Thoracic aorta (tissue), 2 donors: Measurements from ENCODE around the gene DNM1. TPM values are rescaled to one million over a fixed set of nuclear protein-coding genes. Genes with fewer than 3 reads are reported as not detected.
"Not testable (repeated sequence)": the region's sequence is repeated elsewhere in the genome, so short reads cannot be mapped to it uniquely, and the experiment has no call there.

Experiments used
- ATAC-seq: fragments of 150-250 bp; one replicate; pipeline ENCODE4 v1.8.0; 2017; ENCODE audit warnings: low read depth; ENCODE audit not compliant: insufficient number of reproducible peaks, low FRiP score
- DNase-seq: peaks from one replicate; pipeline ENCODE4 v3.0.0-alpha.2; 2020; ENCODE audit warnings: low spot score
- H3K27ac ChIP-seq, 2 donors: fragments of 200-600 bp; sonication (generic); 1 replicate in 1 of 2; 2 replicates in 1 of 2; pipeline ENCODE4 v1.5.1; 2016; ENCODE audit warnings: mild to moderate bottlenecking in 2 of 2, moderate library complexity in 2 of 2
- H3K27me3 ChIP-seq: fragments of 200-600 bp; sonication (generic); replicated peaks from 2 replicates; pipeline ENCODE4 v1.6.0; 2016; ENCODE audit warnings: mild to moderate bottlenecking; ENCODE audit not compliant: insufficient read depth
- H3K36me3 ChIP-seq: fragments of 200-600 bp; sonication (generic); one replicate; pipeline ENCODE4 v1.5.1; 2016
- H3K4me1 ChIP-seq, 2 donors: fragments of 200-600 bp; sonication (generic); 1 replicate in 1 of 2; 2 replicates in 1 of 2; pipeline versions ENCODE4 v1.5.1 to v1.6.0; 2016; ENCODE audit warnings: low read depth in 2 of 2, mild to moderate bottlenecking in 1 of 2; ENCODE audit not compliant: control insufficient read depth in 1 of 2
- H3K4me3 ChIP-seq: fragments of 200-600 bp; sonication (generic); 2 replicates; pipeline ENCODE4 v1.5.1; 2016; ENCODE audit warnings: mild to moderate bottlenecking
- H3K9me3 ChIP-seq: fragments of 200-600 bp; sonication (generic); 2 replicates; pipeline ENCODE4 v1.5.1; 2016
- total RNA-seq, 2 donors: library from RNA; depleted of rRNA; stranded (reverse); fragments of >200 nt; gene quantifications; one replicate each; pipeline versions ENCODE4 v1.1.0 to v1.2.3, GENCODE V29; 2016
- TF ChIP-seq, protein P1 (sequence below): fragments of 200-600 bp; sonication (generic); IDR thresholded peaks from one replicate; pipeline ENCODE4 v1.5.1; 2019; ENCODE audit warnings: antibody characterized with exemption

Gene DNM1
- total RNA-seq, 2 donors from 2014 or later, result 7.2 to 9.7 TPM

DNA sequence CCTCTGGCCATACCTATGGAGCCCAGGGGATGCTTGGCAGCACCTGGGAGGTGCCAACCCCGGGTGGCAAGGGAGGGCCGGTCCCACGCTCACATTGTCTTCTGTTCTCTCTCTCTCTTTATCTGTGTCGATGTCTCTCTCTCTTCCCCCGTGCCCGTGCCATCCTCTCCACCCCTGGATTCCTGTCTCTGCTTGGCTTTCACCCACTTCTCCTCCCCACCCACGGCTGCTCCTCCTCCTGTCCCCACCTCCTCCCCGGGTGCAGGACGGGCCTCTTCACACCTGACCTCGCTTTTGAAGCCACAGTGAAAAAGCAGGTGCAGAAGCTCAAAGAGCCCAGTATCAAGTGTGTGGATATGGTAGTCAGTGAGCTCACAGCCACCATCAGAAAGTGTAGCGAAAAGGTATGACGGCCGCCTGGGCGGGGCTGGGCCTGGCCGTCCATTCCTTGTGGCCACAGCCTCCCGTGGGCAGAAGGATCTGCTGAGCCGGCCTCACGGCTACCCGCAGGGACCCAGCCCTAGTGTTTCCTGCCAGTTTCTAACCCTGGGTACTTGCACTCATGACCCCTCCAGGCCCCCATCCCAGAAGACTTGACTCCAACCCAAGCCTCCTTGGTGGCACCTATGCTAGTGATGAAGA is 22.7 kb downstream of the DNM1 start:
- no peaks in the 10 kb centered on the region for H3K27me3 ChIP-seq
- no peaks in the 10 kb centered on the region for H3K4me1 ChIP-seq
- H3K27ac ChIP-seq, result no peak overlapping the region
- H3K36me3 ChIP-seq, result no peaks in the 10 kb centered on the region
- no peak overlapping the region for H3K4me3 ChIP-seq
- TF ChIP-seq, protein P1, sequence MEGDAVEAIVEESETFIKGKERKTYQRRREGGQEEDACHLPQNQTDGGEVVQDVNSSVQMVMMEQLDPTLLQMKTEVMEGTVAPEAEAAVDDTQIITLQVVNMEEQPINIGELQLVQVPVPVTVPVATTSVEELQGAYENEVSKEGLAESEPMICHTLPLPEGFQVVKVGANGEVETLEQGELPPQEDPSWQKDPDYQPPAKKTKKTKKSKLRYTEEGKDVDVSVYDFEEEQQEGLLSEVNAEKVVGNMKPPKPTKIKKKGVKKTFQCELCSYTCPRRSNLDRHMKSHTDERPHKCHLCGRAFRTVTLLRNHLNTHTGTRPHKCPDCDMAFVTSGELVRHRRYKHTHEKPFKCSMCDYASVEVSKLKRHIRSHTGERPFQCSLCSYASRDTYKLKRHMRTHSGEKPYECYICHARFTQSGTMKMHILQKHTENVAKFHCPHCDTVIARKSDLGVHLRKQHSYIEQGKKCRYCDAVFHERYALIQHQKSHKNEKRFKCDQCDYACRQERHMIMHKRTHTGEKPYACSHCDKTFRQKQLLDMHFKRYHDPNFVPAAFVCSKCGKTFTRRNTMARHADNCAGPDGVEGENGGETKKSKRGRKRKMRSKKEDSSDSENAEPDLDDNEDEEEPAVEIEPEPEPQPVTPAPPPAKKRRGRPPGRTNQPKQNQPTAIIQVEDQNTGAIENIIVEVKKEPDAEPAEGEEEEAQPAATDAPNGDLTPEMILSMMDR, result no peak
- ATAC-seq, result no peak
- no peak for DNase-seq
- no peaks in the 10 kb centered on the region for H3K9me3 ChIP-seq

DNA sequence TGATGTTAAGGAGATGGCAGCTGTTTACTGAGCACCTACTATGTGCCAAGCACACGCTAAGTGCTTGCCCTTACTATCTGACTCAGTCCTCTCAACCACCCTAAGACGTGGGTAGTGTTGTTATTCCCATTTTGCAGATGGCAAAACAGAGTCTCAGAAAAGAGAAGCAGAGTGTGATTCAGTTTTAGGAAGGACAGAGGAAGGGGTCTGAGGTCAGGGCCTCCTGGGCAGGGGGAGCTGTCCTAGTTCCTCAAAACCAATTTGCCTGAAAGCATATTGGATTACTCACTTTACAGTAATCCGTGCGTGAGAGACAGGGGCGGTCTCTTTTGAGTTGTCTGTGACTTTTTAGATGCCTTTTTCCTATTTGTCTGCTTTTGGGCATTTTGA is 23.2 kb downstream of the DNM1 start:
- ATAC-seq (no peak), DNase-seq (no peak)
- TF ChIP-seq, protein P1, result no peak
- Histone ChIP-seq H3K27me3 (no peaks in the 10 kb centered on the region), H3K9me3 (no peaks in the 10 kb centered on the region), H3K4me1 (no peaks in the 10 kb centered on the region), H3K4me3 (no peak overlapping the region), H3K27ac (no peak overlapping the region), H3K36me3 (no peaks in the 10 kb centered on the region)

DNA sequence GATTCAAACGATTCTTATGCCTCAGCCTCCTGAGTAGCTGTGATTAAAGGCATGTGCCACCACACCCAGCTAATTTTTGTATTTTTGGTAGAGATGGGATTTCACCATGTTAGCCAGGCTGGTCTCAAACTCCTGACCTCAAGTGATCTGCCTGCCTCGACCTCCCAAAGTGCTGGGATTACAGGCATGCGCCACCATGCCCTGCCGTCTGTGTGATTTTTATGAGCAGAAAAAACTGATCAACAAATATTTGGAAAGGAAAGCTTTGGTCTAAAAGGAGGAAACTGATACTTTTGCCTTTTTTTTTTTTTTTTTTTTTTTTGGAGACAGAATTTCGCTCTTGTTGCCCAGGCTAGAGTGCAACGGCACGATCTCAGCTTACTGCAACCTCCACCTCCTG is 27.7 kb downstream of the DNM1 start:
- not testable (repeated sequence) for H3K36me3 ChIP-seq, ATAC-seq, H3K4me1 ChIP-seq, H3K4me3 ChIP-seq, H3K27ac ChIP-seq, H3K27me3 ChIP-seq, H3K9me3 ChIP-seq, DNase-seq

DNA sequence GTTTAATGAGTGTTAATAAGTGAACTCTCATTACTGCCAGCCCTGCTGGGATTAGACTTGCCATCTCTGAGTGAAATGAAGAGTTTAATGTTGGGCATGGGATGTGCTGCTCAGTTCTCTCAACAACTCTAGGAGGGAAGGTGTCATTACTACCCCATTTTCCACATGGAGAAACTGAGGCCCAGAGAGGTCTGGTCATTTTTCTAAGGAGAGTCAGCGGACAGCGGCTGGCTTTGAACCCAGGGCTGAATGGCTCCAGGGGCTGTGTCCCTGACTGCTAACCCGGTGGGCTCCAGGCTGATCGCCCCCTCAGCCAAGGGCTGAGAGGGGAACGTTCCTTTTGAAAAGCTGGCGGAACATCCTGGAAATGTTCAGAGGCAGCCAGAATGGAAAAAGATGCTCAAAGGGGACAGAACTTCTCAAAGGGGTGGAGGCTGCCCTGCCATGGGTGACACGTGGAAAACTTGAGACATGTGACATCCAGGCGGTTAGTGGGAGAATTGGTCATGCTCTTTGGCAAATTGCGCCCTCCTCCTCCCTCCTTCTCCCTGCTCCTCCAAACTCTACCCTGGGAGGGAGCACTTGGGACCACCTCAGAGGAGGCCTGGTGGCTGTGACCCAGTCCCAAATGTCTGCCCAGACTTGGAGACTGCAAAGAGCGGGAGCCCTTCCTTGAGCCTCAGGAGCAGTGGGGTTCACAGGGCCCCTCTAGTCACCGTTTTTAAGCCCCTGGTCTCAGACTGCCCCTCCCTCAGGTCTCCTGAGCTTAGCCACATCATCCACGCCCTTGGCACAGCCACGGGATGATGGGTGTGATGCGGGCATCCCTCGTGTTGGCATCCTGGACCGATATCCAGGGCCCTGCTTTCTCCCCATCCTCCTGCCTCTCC is 28.7 kb downstream of the DNM1 start:
- no peak overlapping the region for H3K4me3 ChIP-seq
- DNase-seq (no peak), ATAC-seq (peak; percentile 19)
- no peaks in the 10 kb centered on the region for H3K27me3 ChIP-seq
- H3K9me3 ChIP-seq, result no peaks in the 10 kb centered on the region
- no peak overlapping the region for H3K27ac ChIP-seq
- no peaks in the 10 kb centered on the region for H3K4me1 ChIP-seq
- TF ChIP-seq, protein P1, result no peak
- H3K36me3 ChIP-seq, result no peaks in the 10 kb centered on the region

DNA sequence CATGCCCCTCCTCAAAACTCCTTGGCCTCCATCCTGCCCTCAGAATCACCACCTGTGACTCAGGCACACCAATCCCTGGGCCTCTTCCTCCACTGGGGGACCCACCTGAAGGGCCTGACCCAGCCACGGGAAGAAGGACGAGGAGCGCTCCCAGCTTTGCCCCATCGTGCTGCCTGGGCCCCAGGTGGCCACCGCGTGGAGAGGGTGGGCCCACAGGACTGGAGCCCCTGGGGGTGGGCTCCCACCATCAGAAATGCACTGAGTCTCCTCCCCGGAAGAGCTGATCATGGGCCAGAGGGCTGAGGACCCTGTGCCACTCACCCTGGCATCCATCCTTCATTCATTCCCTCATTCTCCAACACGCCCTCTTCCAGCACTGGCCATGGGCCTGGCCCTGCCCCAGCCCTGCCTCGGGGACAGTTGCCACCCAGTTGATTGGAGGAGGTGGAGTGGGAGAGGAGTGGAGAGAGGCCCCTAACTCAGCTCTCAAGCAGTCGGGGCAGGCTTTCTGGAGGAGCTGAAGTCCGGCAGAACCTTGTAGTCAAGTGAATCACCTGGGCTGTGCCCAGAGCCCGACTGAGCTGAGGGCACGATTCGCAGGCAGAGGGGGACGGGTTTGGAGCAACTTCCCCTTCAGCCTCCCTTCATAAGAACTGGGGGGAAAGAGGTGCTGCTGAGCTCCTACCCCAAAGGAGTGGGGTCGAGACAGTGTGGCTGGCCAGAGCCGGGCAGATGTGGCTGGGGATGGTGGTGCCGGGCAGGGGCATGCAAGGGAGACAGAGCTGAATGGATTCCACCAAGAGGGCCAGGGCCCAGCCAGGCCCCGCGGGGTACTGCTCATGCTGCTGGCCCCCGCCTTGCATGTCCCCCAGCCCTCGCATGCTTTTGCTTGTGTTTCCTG is 29.6 kb downstream of the DNM1 start:
- Histone ChIP-seq H3K27me3 (no peaks in the 10 kb centered on the region), H3K27ac (no peak overlapping the region), H3K9me3 (no peaks in the 10 kb centered on the region), H3K4me1 (no peaks in the 10 kb centered on the region), H3K4me3 (no peak overlapping the region), H3K36me3 (no peaks in the 10 kb centered on the region)
- DNase-seq (no peak), ATAC-seq (no peak)
- TF ChIP-seq, protein P1, result no peak
